HFF-Myc (cell line): ENCODE data around the gene POLN.
"Not testable (repeated sequence)": the region's sequence is repeated elsewhere in the genome, so short reads cannot be mapped to it uniquely, and the experiment has no call there.

Experiments used
- DNase-seq: peaks from one replicate; pipeline ENCODE4 v3.0.0-alpha.2; 2011; ENCODE audit warnings: low read depth; ENCODE audit errors: extremely low read depth
- H3K4me3 ChIP-seq: replicated peaks from 2 replicates; pipeline ENCODE4 v1.5.1; 2011; ENCODE audit warnings: low read depth, mild to moderate bottlenecking, control low read depth, low read length
- CTCF ChIP-seq: IDR thresholded peaks from 2 replicates; pipeline ENCODE4 v1.5.1; 2012; ENCODE audit warnings: mild to moderate bottlenecking, low read depth, low read length, control low read depth; ENCODE audit errors: missing control alignments

The POLN gene

DNA sequence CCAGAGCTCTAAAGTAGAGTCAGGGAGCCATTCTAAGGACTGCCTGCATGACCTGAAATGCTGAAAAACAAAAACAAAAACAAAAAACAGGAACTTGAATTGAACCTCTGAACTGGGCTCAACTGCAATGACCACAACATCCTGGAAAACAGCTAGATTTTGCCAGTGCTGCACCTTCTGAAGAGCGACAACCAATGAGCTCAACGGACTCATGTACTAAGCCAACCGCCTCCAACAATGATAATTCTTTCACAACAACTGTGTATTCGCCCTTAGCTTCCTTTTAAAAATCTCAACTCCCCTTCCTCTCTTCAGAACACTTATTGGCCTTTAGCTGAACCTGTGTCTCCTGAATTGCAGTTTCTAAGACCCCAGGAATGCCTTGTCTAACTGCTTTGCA lies 69.8 kb downstream of the POLN start:
- DNase-seq = no peak
- no peak overlapping the region for H3K4me3 ChIP-seq
- no peak for TF ChIP-seq CTCF

- TF ChIP-seq CTCF = no peak
- DNase-seq = no peak
- H3K4me3 ChIP-seq = no peak overlapping the region
Measured at GRCh38 chr4:2168469-2169319, 73.2 kb downstream of the POLN start.

DNA sequence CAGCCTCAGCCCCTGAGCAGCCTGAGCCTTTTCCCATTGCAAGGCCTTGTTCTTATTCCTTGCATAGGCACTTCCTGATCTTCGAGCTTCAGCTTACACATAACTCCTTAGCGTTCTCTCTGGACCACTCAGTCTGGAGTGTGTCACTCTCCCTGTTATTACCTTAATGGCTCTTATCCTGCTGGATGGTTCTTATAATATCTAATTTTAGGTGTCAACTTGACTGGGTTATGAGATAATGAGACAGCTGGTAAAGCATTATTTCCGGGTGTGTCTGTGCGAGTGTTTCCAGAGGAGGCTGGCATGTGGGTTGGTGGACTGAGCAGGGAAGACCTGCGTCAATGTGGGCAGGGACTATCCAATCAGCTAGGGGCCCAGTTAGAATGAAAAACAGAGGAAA lies 75.7 kb downstream of the POLN start:
- DNase-seq = no peak
- H3K4me3 ChIP-seq = no peak overlapping the region
- TF ChIP-seq CTCF = no peak

GRCh38 chr4:2165391-2165790 lies 76.5 kb downstream of the POLN start:
- no peak for TF ChIP-seq CTCF
- DNase-seq = no peak

GRCh38 chr4:2163311-2163821 lies 78.6 kb downstream of the POLN start:
- TF ChIP-seq CTCF = no peak
- DNase-seq = no peak
- no peak overlapping the region for H3K4me3 ChIP-seq

More at GRCh38 chr4:2165391-2165790, 76.5 kb downstream of the POLN start:
- no peak overlapping the region for H3K4me3 ChIP-seq

DNA sequence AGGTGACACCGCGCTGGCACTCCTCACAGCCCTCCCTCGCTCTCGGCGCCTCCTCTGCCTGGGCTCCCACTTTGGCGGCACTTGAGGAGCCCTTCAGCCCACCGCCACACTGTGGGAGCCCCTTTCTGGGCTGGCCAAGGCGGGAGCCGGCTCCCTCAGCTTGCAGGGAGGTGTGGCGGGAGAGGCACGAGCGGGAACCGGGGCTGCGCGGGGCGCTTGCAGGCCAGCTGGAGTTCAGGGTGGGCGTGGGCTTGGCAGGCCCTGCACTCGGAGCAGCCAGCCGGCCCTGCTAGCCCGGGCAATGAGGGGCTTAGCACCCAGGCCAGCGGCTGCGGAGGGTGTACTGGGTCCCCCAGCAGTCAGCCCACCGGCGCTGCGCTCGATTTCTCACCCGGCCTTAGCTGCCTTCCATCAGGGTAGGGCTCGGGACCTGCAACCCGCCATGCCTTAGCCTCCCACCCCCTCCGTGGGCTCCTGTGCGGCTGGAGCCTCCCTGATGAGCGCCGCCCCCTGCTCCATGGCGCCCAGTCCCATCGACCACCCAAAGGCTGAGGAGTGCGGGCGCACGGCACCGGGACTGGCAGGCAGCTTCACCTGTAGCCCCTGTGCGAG lies 80.7 kb downstream of the POLN start:
- not testable (repeated sequence) for H3K4me3 ChIP-seq, DNase-seq

DNA sequence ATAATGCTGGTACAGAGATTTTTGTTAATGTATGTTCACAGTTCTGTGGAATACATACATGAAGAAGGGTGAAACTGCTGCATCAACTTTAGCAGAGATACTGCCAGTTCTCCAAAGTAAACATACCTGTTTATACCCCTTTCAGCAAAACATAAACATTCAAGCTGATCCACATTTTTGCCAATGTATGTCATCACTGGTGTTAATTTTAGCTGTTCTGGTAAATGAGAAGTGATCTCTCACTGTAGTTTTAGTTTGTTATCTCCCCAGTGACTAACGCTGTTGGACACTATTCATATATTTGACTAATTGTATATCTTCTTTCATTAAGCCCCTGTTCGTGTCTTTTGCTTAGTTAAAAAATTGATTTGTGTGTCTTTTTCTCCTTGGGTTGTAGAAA lies 82.0 kb downstream of the POLN start:
- DNase-seq = no peak
- no peak overlapping the region for H3K4me3 ChIP-seq
- TF ChIP-seq CTCF = no peak
